PC-3 (cell line): ENCODE results near the gene SLK.

Experiments used
- CTCF ChIP-seq: fragments of 300-600 bp; sonication (generic); conservative IDR thresholded peaks from 2 replicates; pipeline ENCODE4 v1.5.1; 2017; ENCODE audit warnings: antibody characterized with exemption, low read depth, mild to moderate bottlenecking, low read length
- EZH2 ChIP-seq: fragments of 300-600 bp; sonication (generic); IDR thresholded peaks from one replicate; pipeline ENCODE4 v1.6.1; 2017; ENCODE audit warnings: antibody characterized with exemption, mild to moderate bottlenecking, low read length; ENCODE audit not compliant: unreplicated experiment
- EZH2phosphoT487 ChIP-seq: fragments of 300-600 bp; sonication (generic); IDR thresholded peaks from 2 replicates; pipeline ENCODE4 v1.6.1; 2018; ENCODE audit warnings: mild to moderate bottlenecking, antibody characterized with exemption, low read length, borderline replicate concordance

GRCh38 chr10:103932971-103933370 lies 34.0 kb upstream of the SLK start:
- TF ChIP-seq CTCF (no peak), EZH2 (no peak), EZH2phosphoT487 (no peak)
